OCI-LY3 (cell line): ENCODE results near the gene OR1F1.
A peak's percentile ranks its signal among the peaks of the same experiment; 100 is the strongest.
"Not testable (repeated sequence)": the region's sequence is repeated elsewhere in the genome, so short reads cannot be mapped to it uniquely, and the experiment has no call there.

Experiments
- H2AFZ ChIP-seq: fragments of 200-600, 300-600 bp; shearing (Covaris generic); 2 replicates; pipeline ENCODE4 v1.6.0; 2014; ENCODE audit warnings: antibody characterized with exemption, low read depth, low read length
- H3K27ac ChIP-seq: fragments of 200-600, 300-600 bp; sonication (generic); 2 replicates; pipeline ENCODE4 v1.5.1; 2014; ENCODE audit warnings: mild to moderate bottlenecking, low read length, moderate library complexity, mixed read lengths
- H3K27me3 ChIP-seq: fragments of 200-600, 300-600 bp; sonication (generic); 2 replicates; pipeline ENCODE4 v1.6.1; 2014; ENCODE audit warnings: low read depth, low read length, mixed read lengths
- H3K36me3 ChIP-seq: fragments of 200-600, 300-600 bp; sonication (generic); replicated peaks from 2 replicates; pipeline ENCODE3; 2014; ENCODE audit warnings: low read depth, low read length, mixed read lengths
- H3K4me1 ChIP-seq: fragments of 300-600, 200-600 bp; sonication (generic); 2 replicates; pipeline ENCODE4 v1.6.1; 2014; ENCODE audit warnings: low read length, mixed read lengths
- H3K4me2 ChIP-seq: fragments of 200-600, 300-600 bp; sonication (generic); 2 replicates; pipeline ENCODE4 v1.6.1; 2014; ENCODE audit warnings: low read length, mixed read lengths
- H3K4me3 ChIP-seq: fragments of 300-600, 200-600 bp; sonication (generic); 2 replicates; pipeline ENCODE4 v1.5.1; 2014; ENCODE audit warnings: antibody characterized with exemption, mild to moderate bottlenecking, low read length, moderate library complexity
- H3K79me2 ChIP-seq: fragments of 300-600, 200-600 bp; shearing (Covaris generic); 2 replicates; pipeline ENCODE4 v1.6.1; 2014; ENCODE audit warnings: mild to moderate bottlenecking, low read length, mixed read lengths
- H3K9ac ChIP-seq: fragments of 300-600, 200-600 bp; shearing (Covaris generic); 2 replicates; pipeline ENCODE4 v1.6.0; 2014; ENCODE audit warnings: mild to moderate bottlenecking, low read length, moderate library complexity
- H3K9me3 ChIP-seq: fragments of 200-600, 300-600 bp; shearing (Covaris generic); 2 replicates; pipeline ENCODE4 v1.6.1; 2014; ENCODE audit warnings: low read length, mixed read lengths; ENCODE audit not compliant: insufficient read depth
- H4K20me1 ChIP-seq: fragments of 200-600, 300-600 bp; sonication (generic); 2 replicates; pipeline ENCODE4 v1.6.1; 2016; ENCODE audit warnings: low read length, mixed read lengths; ENCODE audit not compliant: insufficient read depth
- EZH2phosphoT487 ChIP-seq: fragments of 200-600 bp; shearing (Covaris generic); IDR thresholded peaks from 2 replicates; pipeline ENCODE4 v1.6.1; 2018; ENCODE audit warnings: antibody characterized with exemption, mixed run types, low read depth
- TF ChIP-seq, protein P1 (sequence below): fragments of 200-600, 300-600 bp; sonication (generic); IDR thresholded peaks from 2 replicates; pipeline ENCODE4 v1.5.1; 2014; ENCODE audit warnings: antibody characterized with exemption, low read length, low read depth

OR1F1 gene

DNA sequence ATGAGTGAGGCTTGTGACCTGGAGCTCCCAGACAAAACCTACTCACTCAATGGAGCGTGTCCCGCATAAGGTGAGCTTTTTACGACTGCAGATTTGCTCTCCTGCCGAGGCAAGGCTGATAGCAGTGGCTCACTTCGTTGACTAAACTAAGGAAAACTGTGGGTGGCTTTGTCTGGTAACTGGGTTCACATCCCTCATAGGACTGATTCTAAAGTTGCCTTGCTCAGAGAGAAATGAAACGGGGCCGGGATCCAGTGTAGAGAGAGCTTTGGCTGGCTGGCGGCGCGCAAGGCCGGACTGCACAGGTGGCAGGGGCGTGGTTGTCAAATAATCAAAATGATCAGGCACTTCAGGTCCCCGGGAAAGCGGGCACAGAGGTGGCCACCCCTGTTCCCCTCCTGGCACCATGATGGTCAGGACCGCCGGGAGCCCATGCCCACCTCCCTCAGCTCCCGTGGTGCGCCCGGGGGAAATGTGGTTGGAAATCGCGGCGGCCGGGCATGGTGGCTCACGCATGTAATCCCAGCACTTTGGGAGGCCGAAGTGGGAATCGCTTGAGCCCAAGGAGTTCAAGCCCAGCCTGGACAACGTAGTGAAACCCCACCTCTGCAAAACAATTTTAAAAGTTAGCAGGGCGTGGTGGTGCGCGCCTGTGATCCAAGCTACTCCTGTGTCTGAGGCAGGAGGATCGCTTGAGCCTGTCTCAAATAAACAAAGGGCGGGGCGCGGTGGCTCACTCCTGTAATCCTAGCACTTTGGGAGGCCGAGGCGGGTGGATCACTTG is 26.6 kb upstream of the OR1F1 start:
- Histone ChIP-seq H3K9ac (no peak overlapping the region), H3K4me2 (no peak overlapping the region), H3K4me1 (peaks cover 13% of the 10 kb centered on the region), H3K27ac (no peak overlapping the region), H3K36me3 (no peaks in the 10 kb centered on the region), H3K79me2 (no peaks in the 10 kb centered on the region), H2AFZ (no peak overlapping the region), H3K9me3 (no peaks in the 10 kb centered on the region), H4K20me1 (no peaks in the 10 kb centered on the region), H3K27me3 (no peaks in the 10 kb centered on the region), H3K4me3 (no peak overlapping the region)
- TF ChIP-seq, protein P1, sequence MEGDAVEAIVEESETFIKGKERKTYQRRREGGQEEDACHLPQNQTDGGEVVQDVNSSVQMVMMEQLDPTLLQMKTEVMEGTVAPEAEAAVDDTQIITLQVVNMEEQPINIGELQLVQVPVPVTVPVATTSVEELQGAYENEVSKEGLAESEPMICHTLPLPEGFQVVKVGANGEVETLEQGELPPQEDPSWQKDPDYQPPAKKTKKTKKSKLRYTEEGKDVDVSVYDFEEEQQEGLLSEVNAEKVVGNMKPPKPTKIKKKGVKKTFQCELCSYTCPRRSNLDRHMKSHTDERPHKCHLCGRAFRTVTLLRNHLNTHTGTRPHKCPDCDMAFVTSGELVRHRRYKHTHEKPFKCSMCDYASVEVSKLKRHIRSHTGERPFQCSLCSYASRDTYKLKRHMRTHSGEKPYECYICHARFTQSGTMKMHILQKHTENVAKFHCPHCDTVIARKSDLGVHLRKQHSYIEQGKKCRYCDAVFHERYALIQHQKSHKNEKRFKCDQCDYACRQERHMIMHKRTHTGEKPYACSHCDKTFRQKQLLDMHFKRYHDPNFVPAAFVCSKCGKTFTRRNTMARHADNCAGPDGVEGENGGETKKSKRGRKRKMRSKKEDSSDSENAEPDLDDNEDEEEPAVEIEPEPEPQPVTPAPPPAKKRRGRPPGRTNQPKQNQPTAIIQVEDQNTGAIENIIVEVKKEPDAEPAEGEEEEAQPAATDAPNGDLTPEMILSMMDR: no peak
- no peak for TF ChIP-seq EZH2phosphoT487

DNA sequence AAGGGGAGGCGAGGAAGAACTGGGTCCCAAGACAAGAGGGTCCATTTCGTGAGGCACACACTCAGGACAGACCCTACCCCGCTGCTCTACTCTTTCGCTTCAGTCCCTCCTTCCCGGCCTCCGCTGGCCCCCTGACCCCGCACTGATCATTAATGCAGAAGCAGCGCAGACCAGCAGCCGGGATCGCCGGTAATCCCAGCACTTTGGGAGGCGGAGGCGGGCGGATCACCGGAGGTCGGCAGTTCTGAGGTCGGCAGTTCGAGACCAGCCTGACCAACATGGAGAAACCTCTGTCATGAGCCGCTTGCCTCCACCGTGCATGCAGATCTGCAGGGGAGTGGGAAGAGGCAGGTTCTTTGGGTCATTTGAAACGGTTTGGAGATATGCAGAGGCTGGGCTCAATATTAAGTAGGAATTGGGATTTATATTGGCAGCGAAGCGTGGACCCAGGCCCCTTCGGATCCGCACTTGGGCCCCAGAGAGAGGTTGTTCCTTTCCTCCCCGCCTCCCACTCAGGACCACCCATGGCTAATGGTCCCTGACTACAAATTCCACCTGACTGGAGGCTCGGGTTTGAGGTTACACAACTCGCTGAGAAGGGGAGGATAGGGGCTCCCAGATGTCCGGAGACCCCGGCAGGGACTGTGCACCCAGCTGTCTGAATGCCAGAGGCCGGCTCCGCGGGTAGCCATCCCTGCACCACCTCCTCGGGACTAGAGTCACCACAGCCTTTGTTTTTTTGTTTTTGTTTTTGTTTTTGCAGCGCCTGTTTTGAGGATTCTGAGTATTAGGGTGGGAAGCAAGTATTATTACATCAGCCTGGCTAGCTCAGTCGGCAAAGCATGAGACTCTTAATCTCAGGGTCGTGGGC is 23.6 kb upstream of the OR1F1 start:
- Histone ChIP-seq H3K4me1 (peaks cover 13% of the 10 kb centered on the region), H3K4me2 (no peak overlapping the region), H3K79me2 (no peaks in the 10 kb centered on the region), H3K9me3 (no peaks in the 10 kb centered on the region), H2AFZ (no peak overlapping the region), H4K20me1 (no peaks in the 10 kb centered on the region), H3K27me3 (no peaks in the 10 kb centered on the region), H3K36me3 (no peaks in the 10 kb centered on the region), H3K9ac (no peak overlapping the region), H3K27ac (no peak overlapping the region), H3K4me3 (no peak overlapping the region)
- no peak for TF ChIP-seq EZH2phosphoT487
- TF ChIP-seq, protein P1: no peak

DNA sequence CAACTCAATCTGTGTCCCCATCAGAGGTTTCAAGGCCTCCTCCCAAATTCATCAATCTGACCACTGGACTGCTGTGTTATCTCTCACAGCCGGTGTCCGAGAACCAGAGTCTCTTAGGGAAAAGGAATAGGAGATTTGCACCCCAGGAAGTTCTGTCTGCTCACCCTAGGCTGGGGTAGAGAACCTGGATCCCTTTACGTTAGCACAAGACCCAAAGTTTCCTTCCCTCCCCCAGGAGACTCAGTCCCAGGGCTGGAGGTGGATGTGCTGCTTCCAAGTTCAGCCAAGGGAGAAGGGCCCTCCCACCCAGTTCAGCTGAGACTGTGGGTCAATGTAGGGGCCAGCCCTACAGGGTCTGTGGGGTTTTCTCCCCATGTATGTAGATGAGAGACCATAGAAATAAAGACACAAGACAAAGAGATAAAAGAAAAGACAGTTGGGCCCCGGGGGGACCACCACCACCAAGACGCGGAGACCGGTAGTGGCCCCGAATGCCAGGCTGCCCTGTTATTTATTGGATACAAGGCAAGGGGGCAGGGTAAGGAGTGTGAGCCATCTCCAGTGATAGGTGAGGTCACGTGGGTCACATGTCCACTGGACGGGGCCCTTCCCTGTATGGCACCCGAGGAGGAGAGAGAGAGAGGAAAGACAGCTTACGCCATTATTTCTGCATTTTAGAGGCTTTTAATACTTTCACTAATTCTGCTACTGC is 22.7 kb upstream of the OR1F1 start:
- no peak for TF ChIP-seq EZH2phosphoT487
- TF ChIP-seq, protein P1: no peak
- H3K27ac ChIP-seq: no peak overlapping the region
- H3K4me3 ChIP-seq: peak overlapping the region; percentile 83

DNA sequence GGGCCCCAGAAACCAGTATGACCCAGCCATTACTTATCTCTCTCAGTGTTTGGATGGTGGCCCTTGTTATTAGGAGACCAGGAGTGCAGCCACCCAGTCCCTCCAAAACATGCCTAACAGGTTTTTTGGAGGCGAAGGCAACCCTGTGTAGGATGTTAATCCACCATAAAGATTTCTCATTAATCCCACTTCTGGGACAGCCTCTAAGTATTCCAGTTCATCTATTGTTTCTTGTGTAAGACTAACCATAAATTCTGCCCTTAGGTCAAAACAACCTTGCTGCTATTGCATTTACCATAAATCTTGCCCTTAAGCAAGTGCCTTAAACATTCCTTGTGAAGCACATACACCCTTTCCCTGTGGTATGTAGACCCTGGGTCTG is 21.5 kb upstream of the OR1F1 start:
- H3K4me3 ChIP-seq: no peak overlapping the region
- no peak overlapping the region for H2AFZ ChIP-seq
- peaks cover 8% of the 10 kb centered on the region for H3K4me1 ChIP-seq
- H3K27ac ChIP-seq: no peak overlapping the region
- H3K36me3 ChIP-seq: no peaks in the 10 kb centered on the region
- TF ChIP-seq EZH2phosphoT487: no peak
- TF ChIP-seq, protein P1: no peak
- H3K27me3 ChIP-seq: no peaks in the 10 kb centered on the region
- no peak overlapping the region for H3K4me2 ChIP-seq
- H3K9ac ChIP-seq: no peak overlapping the region
- no peaks in the 10 kb centered on the region for H3K9me3 ChIP-seq
- H3K79me2 ChIP-seq: no peaks in the 10 kb centered on the region
- no peaks in the 10 kb centered on the region for H4K20me1 ChIP-seq

More for the DNA sequence above, 22.7 kb upstream of the OR1F1 start:
- Histone ChIP-seq H3K27me3 (no peaks in the 10 kb centered on the region), H3K79me2 (no peaks in the 10 kb centered on the region), H3K9ac (peak overlapping the region; percentile 68), H3K4me2 (peak overlapping the region; percentile 83), H2AFZ (peak overlapping the region; percentile 95), H4K20me1 (no peaks in the 10 kb centered on the region), H3K4me1 (peaks cover 8% of the 10 kb centered on the region), H3K36me3 (no peaks in the 10 kb centered on the region), H3K9me3 (no peaks in the 10 kb centered on the region)

DNA sequence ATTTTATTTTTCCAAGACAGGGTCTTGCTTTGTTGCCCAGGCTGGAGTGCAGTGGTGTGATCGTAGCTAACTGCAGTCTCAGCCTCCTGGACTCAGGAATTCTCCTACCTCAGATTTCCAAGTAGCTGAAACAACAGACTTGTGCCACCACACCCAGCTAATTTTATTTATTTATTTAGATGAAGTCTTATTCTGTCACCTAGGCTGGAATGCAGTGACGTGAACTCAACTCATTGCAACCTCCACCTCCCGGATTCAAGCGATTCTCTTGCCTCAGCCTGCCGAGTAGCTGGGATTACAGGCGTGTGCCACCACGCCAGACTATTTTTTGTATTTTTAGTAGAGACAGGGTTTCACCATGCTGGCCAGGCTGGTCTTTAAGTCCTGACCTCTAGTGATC is 19.3 kb upstream of the OR1F1 start:
- H3K4me3 ChIP-seq, H3K27ac ChIP-seq, H3K9ac ChIP-seq, H3K79me2 ChIP-seq, H4K20me1 ChIP-seq, H3K36me3 ChIP-seq, H2AFZ ChIP-seq, H3K27me3 ChIP-seq, H3K9me3 ChIP-seq, H3K4me2 ChIP-seq: not testable (repeated sequence)
- H3K4me1 ChIP-seq: peaks cover 16% of the 10 kb centered on the region
